HEK293 (cell line): Measurements from ENCODE around the gene BRWD1.

ENCODE experiments used
- HOXC10 ChIP-seq: sonication (generic); formaldehyde crosslinking; IDR thresholded peaks from 2 replicates; pipeline ENCODE4 v1.8.1; 2023; ENCODE audit warnings: mild to moderate bottlenecking, missing genetic modification reagents
- SCRT2 ChIP-seq: fragments of 450-650 bp; formaldehyde crosslinking; IDR thresholded peaks from 2 replicates; pipeline ENCODE4 v1.5.1; 2016; ENCODE audit warnings: missing biosample characterization, missing genetic modification characterization
- SP2 ChIP-seq: fragments of 450-650 bp; formaldehyde crosslinking; IDR thresholded peaks from 2 replicates; pipeline ENCODE4 v1.5.1; 2016; ENCODE audit warnings: missing biosample characterization, missing genetic modification characterization
- YY2 ChIP-seq: fragments of 450-650 bp; formaldehyde crosslinking; IDR thresholded peaks from 2 replicates; pipeline ENCODE4 v1.5.1; 2016; ENCODE audit warnings: missing biosample characterization, missing genetic modification characterization
- ZNF157 ChIP-seq: fragments of 450-650 bp; formaldehyde crosslinking; IDR thresholded peaks from 2 replicates; pipeline ENCODE4 v1.5.1; 2016; ENCODE audit warnings: missing biosample characterization, missing genetic modification characterization
- ZNF2 ChIP-seq: fragments of 450-650 bp; formaldehyde crosslinking; IDR thresholded peaks from 2 replicates; pipeline ENCODE4 v1.5.1; 2016; ENCODE audit warnings: missing biosample characterization, missing genetic modification characterization
- ZNF23 ChIP-seq: fragments of 450-650 bp; formaldehyde crosslinking; IDR thresholded peaks from 2 replicates; pipeline ENCODE4 v1.5.1; 2016; ENCODE audit warnings: missing biosample characterization, missing genetic modification characterization, borderline replicate concordance
- ZNF366 ChIP-seq: fragments of 450-650 bp; formaldehyde crosslinking; conservative IDR thresholded peaks from 2 replicates; pipeline ENCODE4 v1.5.1; 2016; ENCODE audit warnings: missing biosample characterization, missing genetic modification characterization
- ZNF433 ChIP-seq: fragments of 450-650 bp; formaldehyde crosslinking; IDR thresholded peaks from 2 replicates; pipeline ENCODE4 v1.5.1; 2016; ENCODE audit warnings: missing biosample characterization, missing genetic modification characterization, low read depth
- ZNF777 ChIP-seq: fragments of 450-650 bp; formaldehyde crosslinking; IDR thresholded peaks from 2 replicates; pipeline ENCODE4 v1.5.1; 2017; ENCODE audit warnings: missing biosample characterization, missing genetic modification characterization, borderline replicate concordance
- ZNF837 ChIP-seq: fragments of 450-650 bp; formaldehyde crosslinking; IDR thresholded peaks from 2 replicates; pipeline ENCODE4 v1.5.1; 2016; ENCODE audit warnings: missing biosample characterization, missing genetic modification characterization
- ZXDB ChIP-seq: fragments of 450-650 bp; formaldehyde crosslinking; IDR thresholded peaks from 2 replicates; pipeline ENCODE4 v1.5.1; 2016; ENCODE audit warnings: missing biosample characterization, missing genetic modification characterization
- TF ChIP-seq, protein P1 (sequence below): fragments of 450-650 bp; formaldehyde crosslinking; IDR thresholded peaks from 2 replicates; pipeline ENCODE4 v1.5.1; 2016; ENCODE audit warnings: missing biosample characterization, missing genetic modification characterization, borderline replicate concordance
- TF ChIP-seq, protein P2 (sequence below): fragments of 450-650 bp; formaldehyde crosslinking; IDR thresholded peaks from 2 replicates; pipeline ENCODE4 v1.5.1; 2016; ENCODE audit warnings: missing biosample characterization, missing genetic modification characterization
- TF ChIP-seq, protein P3 (sequence below): fragments of 450-650 bp; formaldehyde crosslinking; IDR thresholded peaks from 2 replicates; pipeline ENCODE4 v1.5.1; 2017; ENCODE audit warnings: missing biosample characterization, mild to moderate bottlenecking, missing genetic modification characterization, moderate library complexity
- TF ChIP-seq, protein P4 (sequence below): fragments of 450-650 bp; formaldehyde crosslinking; IDR thresholded peaks from 2 replicates; pipeline ENCODE4 v1.5.0; 2017; ENCODE audit warnings: missing biosample characterization, missing genetic modification characterization, borderline replicate concordance
- TF ChIP-seq, protein P5 (sequence below): fragments of 450-650 bp; formaldehyde crosslinking; IDR thresholded peaks from 2 replicates; pipeline ENCODE4 v1.5.1; 2016; ENCODE audit warnings: missing biosample characterization, missing genetic modification characterization
- TF ChIP-seq, protein P6 (sequence below): fragments of 450-650 bp; IDR thresholded peaks from 2 replicates; pipeline ENCODE4 v1.5.1; 2018; ENCODE audit warnings: missing biosample characterization, mild to moderate bottlenecking, missing genetic modification characterization
- TF ChIP-seq, protein P7 (sequence below): fragments of 450-650 bp; formaldehyde crosslinking; IDR thresholded peaks from 2 replicates; pipeline ENCODE4 v1.5.1; 2017; ENCODE audit warnings: missing biosample characterization, missing genetic modification characterization

Gene BRWD1

DNA sequence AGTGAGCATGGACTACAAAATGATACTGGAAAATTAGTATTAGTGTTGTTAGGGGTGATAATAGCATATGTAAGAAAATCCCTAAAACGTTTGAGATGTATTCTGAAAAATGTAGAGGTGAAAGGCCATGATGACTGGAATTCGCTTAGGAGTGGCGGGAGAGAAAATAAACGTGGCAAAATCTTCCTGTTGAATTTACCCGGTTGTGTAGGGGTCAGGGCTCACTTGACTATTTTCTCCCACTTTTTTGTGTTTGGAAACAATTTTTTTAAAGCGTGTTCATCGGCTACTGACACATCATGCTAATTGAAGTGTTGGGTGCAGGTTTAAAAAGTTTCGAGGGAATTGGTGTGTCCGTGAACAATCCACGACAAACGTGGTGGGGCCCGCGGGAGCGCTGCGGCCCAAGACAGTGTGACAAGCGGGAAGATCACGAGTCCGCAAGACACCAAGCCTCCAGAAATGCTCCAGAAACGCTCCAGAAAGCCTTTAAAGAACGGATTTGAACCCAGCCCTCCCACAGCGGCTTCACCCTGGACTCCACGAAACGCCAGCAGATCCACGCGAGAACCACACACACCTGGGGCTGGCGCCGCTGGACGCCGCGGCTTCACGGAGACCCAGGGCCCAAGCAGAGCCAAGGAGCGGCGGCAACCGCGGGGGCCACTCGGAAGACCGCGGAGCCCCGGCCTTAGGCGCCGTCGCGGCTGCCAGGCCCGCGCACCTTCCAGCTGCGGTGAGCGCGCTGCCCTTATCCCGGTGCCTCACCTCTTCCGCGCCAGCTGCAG lies 130.8 kb downstream of the BRWD1 start (continued):
- TF ChIP-seq, protein P1, sequence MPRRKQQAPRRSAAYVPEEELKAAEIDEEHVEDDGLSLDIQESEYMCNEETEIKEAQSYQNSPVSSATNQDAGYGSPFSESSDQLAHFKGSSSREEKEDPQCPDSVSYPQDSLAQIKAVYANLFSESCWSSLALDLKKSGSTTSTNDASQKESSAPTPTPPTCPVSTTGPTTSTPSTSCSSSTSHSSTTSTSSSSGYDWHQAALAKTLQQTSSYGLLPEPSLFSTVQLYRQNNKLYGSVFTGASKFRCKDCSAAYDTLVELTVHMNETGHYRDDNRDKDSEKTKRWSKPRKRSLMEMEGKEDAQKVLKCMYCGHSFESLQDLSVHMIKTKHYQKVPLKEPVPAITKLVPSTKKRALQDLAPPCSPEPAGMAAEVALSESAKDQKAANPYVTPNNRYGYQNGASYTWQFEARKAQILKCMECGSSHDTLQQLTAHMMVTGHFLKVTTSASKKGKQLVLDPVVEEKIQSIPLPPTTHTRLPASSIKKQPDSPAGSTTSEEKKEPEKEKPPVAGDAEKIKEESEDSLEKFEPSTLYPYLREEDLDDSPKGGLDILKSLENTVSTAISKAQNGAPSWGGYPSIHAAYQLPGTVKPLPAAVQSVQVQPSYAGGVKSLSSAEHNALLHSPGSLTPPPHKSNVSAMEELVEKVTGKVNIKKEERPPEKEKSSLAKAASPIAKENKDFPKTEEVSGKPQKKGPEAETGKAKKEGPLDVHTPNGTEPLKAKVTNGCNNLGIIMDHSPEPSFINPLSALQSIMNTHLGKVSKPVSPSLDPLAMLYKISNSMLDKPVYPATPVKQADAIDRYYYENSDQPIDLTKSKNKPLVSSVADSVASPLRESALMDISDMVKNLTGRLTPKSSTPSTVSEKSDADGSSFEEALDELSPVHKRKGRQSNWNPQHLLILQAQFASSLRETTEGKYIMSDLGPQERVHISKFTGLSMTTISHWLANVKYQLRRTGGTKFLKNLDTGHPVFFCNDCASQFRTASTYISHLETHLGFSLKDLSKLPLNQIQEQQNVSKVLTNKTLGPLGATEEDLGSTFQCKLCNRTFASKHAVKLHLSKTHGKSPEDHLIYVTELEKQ (tag by site-specific recombination): peak; percentile 25; the same call in 1 of the 2 replicates
- peak; percentile 37; the same call in 1 of the 2 replicates for TF ChIP-seq ZNF366 (tag by site-specific recombination)
- no peak for TF ChIP-seq ZNF2
- no peak for TF ChIP-seq ZNF433 (tag by site-specific recombination)
- no peak for TF ChIP-seq ZNF157 (tag by site-specific recombination)
- TF ChIP-seq ZXDB: no peak
- TF ChIP-seq, protein P2, sequence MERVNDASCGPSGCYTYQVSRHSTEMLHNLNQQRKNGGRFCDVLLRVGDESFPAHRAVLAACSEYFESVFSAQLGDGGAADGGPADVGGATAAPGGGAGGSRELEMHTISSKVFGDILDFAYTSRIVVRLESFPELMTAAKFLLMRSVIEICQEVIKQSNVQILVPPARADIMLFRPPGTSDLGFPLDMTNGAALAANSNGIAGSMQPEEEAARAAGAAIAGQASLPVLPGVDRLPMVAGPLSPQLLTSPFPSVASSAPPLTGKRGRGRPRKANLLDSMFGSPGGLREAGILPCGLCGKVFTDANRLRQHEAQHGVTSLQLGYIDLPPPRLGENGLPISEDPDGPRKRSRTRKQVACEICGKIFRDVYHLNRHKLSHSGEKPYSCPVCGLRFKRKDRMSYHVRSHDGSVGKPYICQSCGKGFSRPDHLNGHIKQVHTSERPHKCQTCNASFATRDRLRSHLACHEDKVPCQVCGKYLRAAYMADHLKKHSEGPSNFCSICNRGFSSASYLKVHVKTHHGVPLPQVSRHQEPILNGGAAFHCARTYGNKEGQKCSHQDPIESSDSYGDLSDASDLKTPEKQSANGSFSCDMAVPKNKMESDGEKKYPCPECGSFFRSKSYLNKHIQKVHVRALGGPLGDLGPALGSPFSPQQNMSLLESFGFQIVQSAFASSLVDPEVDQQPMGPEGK (tag by site-specific recombination): no peak
- 0 out of 2 replicates have a peak, but pooled peaks have one; percentile 44 for TF ChIP-seq ZNF23
- no peak for TF ChIP-seq YY2 (tag by site-specific recombination)
- no peak for TF ChIP-seq ZNF777 (tag by site-specific recombination)
- TF ChIP-seq, protein P3, sequence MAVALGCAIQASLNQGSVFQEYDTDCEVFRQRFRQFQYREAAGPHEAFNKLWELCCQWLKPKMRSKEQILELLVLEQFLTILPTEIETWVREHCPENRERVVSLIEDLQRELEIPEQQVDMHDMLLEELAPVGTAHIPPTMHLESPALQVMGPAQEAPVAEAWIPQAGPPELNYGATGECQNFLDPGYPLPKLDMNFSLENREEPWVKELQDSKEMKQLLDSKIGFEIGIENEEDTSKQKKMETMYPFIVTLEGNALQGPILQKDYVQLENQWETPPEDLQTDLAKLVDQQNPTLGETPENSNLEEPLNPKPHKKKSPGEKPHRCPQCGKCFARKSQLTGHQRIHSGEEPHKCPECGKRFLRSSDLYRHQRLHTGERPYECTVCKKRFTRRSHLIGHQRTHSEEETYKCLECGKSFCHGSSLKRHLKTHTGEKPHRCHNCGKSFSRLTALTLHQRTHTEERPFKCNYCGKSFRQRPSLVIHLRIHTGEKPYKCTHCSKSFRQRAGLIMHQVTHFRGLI (tag by site-specific recombination): no peak
- no peak for TF ChIP-seq HOXC10 (CRISPR knock-in tag)
- peak; percentile 53; the same call in 1 of the 2 replicates for TF ChIP-seq SCRT2 (tag by site-specific recombination)
- TF ChIP-seq, protein P4, sequence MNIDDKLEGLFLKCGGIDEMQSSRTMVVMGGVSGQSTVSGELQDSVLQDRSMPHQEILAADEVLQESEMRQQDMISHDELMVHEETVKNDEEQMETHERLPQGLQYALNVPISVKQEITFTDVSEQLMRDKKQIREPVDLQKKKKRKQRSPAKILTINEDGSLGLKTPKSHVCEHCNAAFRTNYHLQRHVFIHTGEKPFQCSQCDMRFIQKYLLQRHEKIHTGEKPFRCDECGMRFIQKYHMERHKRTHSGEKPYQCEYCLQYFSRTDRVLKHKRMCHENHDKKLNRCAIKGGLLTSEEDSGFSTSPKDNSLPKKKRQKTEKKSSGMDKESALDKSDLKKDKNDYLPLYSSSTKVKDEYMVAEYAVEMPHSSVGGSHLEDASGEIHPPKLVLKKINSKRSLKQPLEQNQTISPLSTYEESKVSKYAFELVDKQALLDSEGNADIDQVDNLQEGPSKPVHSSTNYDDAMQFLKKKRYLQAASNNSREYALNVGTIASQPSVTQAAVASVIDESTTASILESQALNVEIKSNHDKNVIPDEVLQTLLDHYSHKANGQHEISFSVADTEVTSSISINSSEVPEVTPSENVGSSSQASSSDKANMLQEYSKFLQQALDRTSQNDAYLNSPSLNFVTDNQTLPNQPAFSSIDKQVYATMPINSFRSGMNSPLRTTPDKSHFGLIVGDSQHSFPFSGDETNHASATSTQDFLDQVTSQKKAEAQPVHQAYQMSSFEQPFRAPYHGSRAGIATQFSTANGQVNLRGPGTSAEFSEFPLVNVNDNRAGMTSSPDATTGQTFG (tag by site-specific recombination): no peak
- TF ChIP-seq, protein P5, sequence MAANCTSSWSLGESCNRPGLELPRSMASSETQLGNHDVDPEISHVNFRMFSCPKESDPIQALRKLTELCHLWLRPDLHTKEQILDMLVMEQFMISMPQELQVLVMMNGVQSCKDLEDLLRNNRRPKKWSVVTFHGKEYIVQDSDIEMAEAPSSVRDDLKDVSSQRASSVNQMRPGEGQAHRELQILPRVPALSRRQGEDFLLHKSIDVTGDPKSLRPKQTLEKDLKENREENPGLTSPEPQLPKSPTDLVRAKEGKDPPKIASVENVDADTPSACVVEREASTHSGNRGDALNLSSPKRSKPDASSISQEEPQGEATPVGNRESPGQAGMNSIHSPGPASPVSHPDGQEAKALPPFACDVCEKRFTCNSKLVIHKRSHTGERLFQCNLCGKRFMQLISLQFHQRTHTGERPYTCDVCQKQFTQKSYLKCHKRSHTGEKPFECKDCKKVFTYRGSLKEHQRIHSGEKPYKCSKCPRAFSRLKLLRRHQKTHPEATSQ: peak; percentile 99; the same call in 1 of the 2 replicates
- peak; percentile 80; the same call in 1 of the 2 replicates for TF ChIP-seq ZNF837 (tag by site-specific recombination)
- TF ChIP-seq, protein P6, sequence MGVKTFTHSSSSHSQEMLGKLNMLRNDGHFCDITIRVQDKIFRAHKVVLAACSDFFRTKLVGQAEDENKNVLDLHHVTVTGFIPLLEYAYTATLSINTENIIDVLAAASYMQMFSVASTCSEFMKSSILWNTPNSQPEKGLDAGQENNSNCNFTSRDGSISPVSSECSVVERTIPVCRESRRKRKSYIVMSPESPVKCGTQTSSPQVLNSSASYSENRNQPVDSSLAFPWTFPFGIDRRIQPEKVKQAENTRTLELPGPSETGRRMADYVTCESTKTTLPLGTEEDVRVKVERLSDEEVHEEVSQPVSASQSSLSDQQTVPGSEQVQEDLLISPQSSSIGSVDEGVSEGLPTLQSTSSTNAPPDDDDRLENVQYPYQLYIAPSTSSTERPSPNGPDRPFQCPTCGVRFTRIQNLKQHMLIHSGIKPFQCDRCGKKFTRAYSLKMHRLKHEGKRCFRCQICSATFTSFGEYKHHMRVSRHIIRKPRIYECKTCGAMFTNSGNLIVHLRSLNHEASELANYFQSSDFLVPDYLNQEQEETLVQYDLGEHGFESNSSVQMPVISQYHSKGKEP (tag by site-specific recombination): no peak
- TF ChIP-seq, protein P7, sequence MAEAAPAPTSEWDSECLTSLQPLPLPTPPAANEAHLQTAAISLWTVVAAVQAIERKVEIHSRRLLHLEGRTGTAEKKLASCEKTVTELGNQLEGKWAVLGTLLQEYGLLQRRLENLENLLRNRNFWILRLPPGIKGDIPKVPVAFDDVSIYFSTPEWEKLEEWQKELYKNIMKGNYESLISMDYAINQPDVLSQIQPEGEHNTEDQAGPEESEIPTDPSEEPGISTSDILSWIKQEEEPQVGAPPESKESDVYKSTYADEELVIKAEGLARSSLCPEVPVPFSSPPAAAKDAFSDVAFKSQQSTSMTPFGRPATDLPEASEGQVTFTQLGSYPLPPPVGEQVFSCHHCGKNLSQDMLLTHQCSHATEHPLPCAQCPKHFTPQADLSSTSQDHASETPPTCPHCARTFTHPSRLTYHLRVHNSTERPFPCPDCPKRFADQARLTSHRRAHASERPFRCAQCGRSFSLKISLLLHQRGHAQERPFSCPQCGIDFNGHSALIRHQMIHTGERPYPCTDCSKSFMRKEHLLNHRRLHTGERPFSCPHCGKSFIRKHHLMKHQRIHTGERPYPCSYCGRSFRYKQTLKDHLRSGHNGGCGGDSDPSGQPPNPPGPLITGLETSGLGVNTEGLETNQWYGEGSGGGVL: no peak
- no peak for TF ChIP-seq SP2 (tag by site-specific recombination)
